ENCODE measurements around the gene ZAP70. TPM values are rescaled to one million over a fixed set of nuclear protein-coding genes. Genes with fewer than 3 reads are reported as not detected.

Gene ZAP70
- total and polyA plus RNA-seq, 4 experiments from 2014 or later: 140 to 419 (median 276) TPM

DNA sequence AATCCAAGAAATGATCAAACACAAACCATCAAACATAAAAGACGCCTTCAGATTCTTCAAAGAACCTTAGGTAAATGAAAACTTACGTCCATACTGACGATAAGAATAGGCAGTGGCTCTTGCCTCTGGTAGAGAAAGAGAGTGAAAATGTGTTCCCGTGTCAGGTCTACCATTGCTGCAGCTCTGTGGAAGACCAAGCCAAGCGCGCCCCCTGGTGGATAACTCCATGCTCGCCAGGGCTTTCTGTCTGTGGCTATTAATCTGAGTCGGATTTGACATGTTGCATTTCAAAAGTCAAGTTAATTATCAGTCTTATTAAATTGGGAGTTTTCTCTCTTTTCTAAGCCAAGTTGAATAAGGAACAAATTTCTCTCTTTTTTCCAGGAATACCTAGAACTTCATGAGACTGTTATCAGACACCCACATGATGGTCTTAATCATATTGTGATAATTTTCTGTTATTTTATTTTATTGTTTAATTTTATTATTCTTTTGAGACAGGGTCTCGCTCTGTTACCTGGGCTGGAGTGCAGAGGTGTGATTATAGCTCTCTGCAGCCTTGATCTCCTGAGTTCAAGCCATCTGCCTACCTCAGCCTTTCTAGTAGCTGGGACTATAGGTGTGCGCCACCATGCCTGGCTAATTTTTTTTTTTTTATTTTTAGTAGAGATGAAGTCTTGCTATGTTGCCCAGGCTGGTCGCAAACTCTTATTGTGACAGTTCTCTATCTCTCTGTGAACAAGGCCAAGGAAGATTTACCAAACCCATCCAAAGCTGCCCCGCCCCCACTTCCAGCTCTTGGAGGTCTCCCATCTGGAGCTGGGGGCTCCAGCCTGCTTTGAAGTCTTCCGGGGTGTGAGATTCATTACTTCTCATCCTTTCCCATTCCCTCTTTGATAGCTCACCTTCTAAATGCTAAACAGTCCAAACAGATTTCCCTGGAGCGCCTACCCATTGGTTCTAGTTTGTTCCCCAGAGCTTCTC, 15.8 kb upstream of the ZAP70 start:
- Mint-ChIP-seq H3K9me3 (peaks cover 0 to 2% (median 0%) of the 10 kb centered on the region in 8 donors), H3K4me3 (peak overlapping the region in 3 of 8 donors; percentile 4 to 61 (median 23)), H3K27ac (peak overlapping the region in 5 of 7 donors; percentile 37 to 88 (median 70)), H3K27me3 (no peaks in the 10 kb centered on the region), H3K36me3 (no peaks in the 10 kb centered on the region), H3K4me1 (peaks cover 4 to 8% (median 6%) of the 10 kb centered on the region in 4 donors)
- Histone ChIP-seq H3K27ac (ENCODE audit: low read depth, low read length) (no peak overlapping the region), H3K4me3 (ENCODE audit: low read length in 2 of 2) (no peak overlapping the region), H3K4me1 (ENCODE audit: insufficient read depth, low read length) (no peaks in the 10 kb centered on the region), H3K36me3 (ENCODE audit: insufficient read depth, low read length) (no peaks in the 10 kb centered on the region), H3K9me3 (ENCODE audit: control insufficient read depth in 1 of 2, low read length in 2 of 2) (no peaks in the 10 kb centered on the region), H3K27me3 (ENCODE audit: insufficient read depth, low read length) (no peaks in the 10 kb centered on the region)
- CTCF ChIA-PET (ENCODE audit: partially characterized antibody): interaction anchor here (0.7 to 9.1 kb wide), 18 partner anchors 8 to 1126 kb away, joined by 3 to 166 read pairs (median 8); partner anchors contain the start of genes ACTR1B, ANKRD36B, COX5B and ZAP70
- DNase-seq: peak; percentile 84 to 88 (median 87)
- intact Hi-C loops (cut with micrococcal nuclease): loop anchor here (1.0 kb wide), 1 partner anchor 33 kb away; the partner anchor contains the start of gene ACTR1B
- POLR2A ChIA-PET (ENCODE audit: partially characterized antibody): interaction anchor here (1.5 to 4.5 kb wide), 5 partner anchors 15 to 107 kb away, joined by 4 to 61 read pairs (median 19); partner anchors contain the start of genes ACTR1B, ANKRD36B, COX5B and ZAP70

GRCh38 chr2:97698530-97698929, 14.8 kb upstream of the ZAP70 start:
- peaks cover 4 to 8% (median 6%) of the 10 kb centered on the region in 4 donors for H3K4me1 Mint-ChIP-seq

DNA sequence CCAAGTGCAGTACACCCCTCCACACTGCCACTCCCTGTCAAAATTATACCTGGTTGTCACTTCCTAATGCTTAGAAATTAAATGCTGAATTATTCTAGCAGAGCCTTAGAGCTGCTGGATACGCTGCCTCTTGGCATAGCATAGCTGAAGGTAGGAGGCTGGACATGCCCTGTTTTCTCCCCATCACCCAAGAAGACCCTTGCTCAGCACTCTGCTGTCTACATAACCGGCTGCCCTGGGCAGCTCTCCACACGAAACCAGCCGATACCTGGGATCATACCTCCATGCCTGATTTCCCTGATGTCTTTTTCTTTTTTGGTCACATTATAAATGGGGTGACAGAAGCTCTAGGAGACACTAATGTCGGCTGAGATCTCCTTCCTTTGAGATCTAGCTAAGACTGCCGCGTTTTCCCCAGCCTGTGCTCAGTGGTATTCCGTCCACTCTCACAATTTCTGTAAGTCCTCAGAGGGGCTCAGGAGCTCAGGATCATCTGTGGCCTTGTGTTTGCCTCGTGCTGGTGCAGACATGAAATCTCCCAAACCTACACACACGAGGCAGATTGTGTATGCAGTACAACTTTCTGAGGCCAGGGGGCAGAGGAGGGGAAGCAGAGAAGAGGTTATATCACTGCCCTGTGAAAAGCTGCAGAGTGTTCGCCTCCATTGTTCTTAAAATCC, 13.5 kb upstream of the ZAP70 start:
- Histone ChIP-seq H3K27me3 (ENCODE audit: insufficient read depth, low read length) (no peaks in the 10 kb centered on the region), H3K36me3 (ENCODE audit: insufficient read depth, low read length) (no peaks in the 10 kb centered on the region), H3K4me3 (ENCODE audit: low read length in 2 of 2) (no peak overlapping the region), H3K4me1 (ENCODE audit: insufficient read depth, low read length) (no peaks in the 10 kb centered on the region), H3K27ac (ENCODE audit: low read depth, low read length) (no peak overlapping the region), H3K9me3 (ENCODE audit: control insufficient read depth in 1 of 2, low read length in 2 of 2) (no peaks in the 10 kb centered on the region)
- DNase-seq: peak; percentile 50 to 68 (median 60)
- intact Hi-C loops (cut with micrococcal nuclease): loop anchor here (1.0 kb wide), 1 partner anchor 48 kb away; no protein-coding TSS in a partner anchor
- CTCF ChIA-PET (ENCODE audit: partially characterized antibody): interaction anchor here (0.7 to 9.1 kb wide), 26 partner anchors 9 to 690 kb away, joined by 3 to 166 read pairs (median 6); partner anchors contain the start of genes ACTR1B, ANKRD36B, COX5B and ZAP70
- Mint-ChIP-seq H3K4me3 (no peak overlapping the region), H3K36me3 (no peaks in the 10 kb centered on the region), H3K9me3 (no peaks in the 10 kb centered on the region), H3K27ac (peak overlapping the region in 4 of 7 donors; percentile 24 to 80 (median 58)), H3K4me1 (peaks cover 4 to 8% (median 6%) of the 10 kb centered on the region in 4 donors), H3K27me3 (no peaks in the 10 kb centered on the region)
- POLR2A ChIA-PET (ENCODE audit: partially characterized antibody): interaction anchor here (0.7 to 4.5 kb wide), 9 partner anchors 9 to 110 kb away, joined by 3 to 61 read pairs (median 4); partner anchors contain the start of genes ANKRD36B and ZAP70

More at GRCh38 chr2:97698530-97698929, 14.8 kb upstream of the ZAP70 start:
- Histone ChIP-seq H3K27ac (ENCODE audit: low read depth, low read length) (no peak overlapping the region), H3K4me1 (ENCODE audit: insufficient read depth, low read length) (no peaks in the 10 kb centered on the region), H3K36me3 (ENCODE audit: insufficient read depth, low read length) (no peaks in the 10 kb centered on the region), H3K4me3 (ENCODE audit: low read length in 2 of 2) (no peak overlapping the region), H3K27me3 (ENCODE audit: insufficient read depth, low read length) (no peaks in the 10 kb centered on the region), H3K9me3 (ENCODE audit: control insufficient read depth in 1 of 2, low read length in 2 of 2) (no peaks in the 10 kb centered on the region)
- ChIA-PET CTCF (ENCODE audit: partially characterized antibody) (interaction anchor here (1.1 to 9.1 kb wide), 18 partner anchors 10 to 691 kb away, joined by 3 to 166 read pairs (median 14); partner anchors contain the start of genes ACTR1B, ANKRD36B, COX5B and ZAP70), POLR2A (ENCODE audit: partially characterized antibody) (interaction anchor here (1.5 to 4.5 kb wide), 5 partner anchors 14 to 108 kb away, joined by 4 to 61 read pairs (median 19); partner anchors contain the start of genes ACTR1B, ANKRD36B, COX5B and ZAP70)
- Mint-ChIP-seq H3K27me3 (no peaks in the 10 kb centered on the region), H3K27ac (peak overlapping the region in 1 of 7 donors; percentile 53), H3K36me3 (no peaks in the 10 kb centered on the region), H3K9me3 (peaks cover 0 to 2% (median 0%) of the 10 kb centered on the region in 8 donors), H3K4me3 (no peak overlapping the region)
- no peak for DNase-seq
- intact Hi-C loops (cut with micrococcal nuclease): no loop called here

GRCh38 chr2:97701186-97701585, 12.2 kb upstream of the ZAP70 start:
- no peak overlapping the region for H3K4me3 Mint-ChIP-seq
- H3K27me3 Mint-ChIP-seq: no peaks in the 10 kb centered on the region
- H3K4me3 ChIP-seq (ENCODE audit: low read length in 2 of 2): no peak overlapping the region
- no peak overlapping the region for H3K27ac Mint-ChIP-seq
- intact Hi-C loops (cut with micrococcal nuclease): no loop called here
- ChIA-PET POLR2A (ENCODE audit: partially characterized antibody) (no interaction called here), CTCF (ENCODE audit: partially characterized antibody) (interaction anchor here (1.2 to 9.1 kb wide), 8 partner anchors 7 to 110 kb away, joined by 4 to 166 read pairs (median 40); partner anchors contain the start of genes ACTR1B and ANKRD36B)
- no peaks in the 10 kb centered on the region for H3K36me3 Mint-ChIP-seq
- H3K4me1 ChIP-seq (ENCODE audit: insufficient read depth, low read length): no peaks in the 10 kb centered on the region
- H3K36me3 ChIP-seq (ENCODE audit: insufficient read depth, low read length): no peaks in the 10 kb centered on the region
- peaks cover 4 to 8% (median 6%) of the 10 kb centered on the region in 4 donors for H3K4me1 Mint-ChIP-seq
- no peak for DNase-seq
- H3K9me3 ChIP-seq (ENCODE audit: control insufficient read depth in 1 of 2, low read length in 2 of 2): no peaks in the 10 kb centered on the region
- H3K27me3 ChIP-seq (ENCODE audit: insufficient read depth, low read length): no peaks in the 10 kb centered on the region
- H3K9me3 Mint-ChIP-seq: no peaks in the 10 kb centered on the region
- H3K27ac ChIP-seq (ENCODE audit: low read depth, low read length): no peak overlapping the region

GRCh38 chr2:97701851-97702465, 11.4 kb upstream of the ZAP70 start:
- POLR2A ChIA-PET (ENCODE audit: partially characterized antibody): interaction anchor here (0.6 kb wide), 1 partner anchor 28 kb away, joined by 3 read pairs; no protein-coding TSS in a partner anchor
- Mint-ChIP-seq H3K36me3 (no peaks in the 10 kb centered on the region), H3K4me3 (no peak overlapping the region), H3K4me1 (peaks cover 4 to 6% (median 5%) of the 10 kb centered on the region in 4 donors), H3K27ac (no peak overlapping the region), H3K9me3 (no peaks in the 10 kb centered on the region), H3K27me3 (no peaks in the 10 kb centered on the region)
- intact Hi-C loops (cut with micrococcal nuclease): no loop called here
- Histone ChIP-seq H3K4me1 (ENCODE audit: insufficient read depth, low read length) (no peaks in the 10 kb centered on the region), H3K27ac (ENCODE audit: low read depth, low read length) (no peak overlapping the region), H3K36me3 (ENCODE audit: insufficient read depth, low read length) (no peaks in the 10 kb centered on the region), H3K27me3 (ENCODE audit: insufficient read depth, low read length) (no peaks in the 10 kb centered on the region), H3K9me3 (ENCODE audit: control insufficient read depth in 1 of 2, low read length in 2 of 2) (no peaks in the 10 kb centered on the region), H3K4me3 (ENCODE audit: low read length in 2 of 2) (no peak overlapping the region)
- DNase-seq: no peak
- CTCF ChIA-PET (ENCODE audit: partially characterized antibody): interaction anchor here (2.3 to 9.1 kb wide), 3 partner anchors 36 to 111 kb away, joined by 7 to 166 read pairs (median 59); partner anchors contain the start of gene ACTR1B

DNA sequence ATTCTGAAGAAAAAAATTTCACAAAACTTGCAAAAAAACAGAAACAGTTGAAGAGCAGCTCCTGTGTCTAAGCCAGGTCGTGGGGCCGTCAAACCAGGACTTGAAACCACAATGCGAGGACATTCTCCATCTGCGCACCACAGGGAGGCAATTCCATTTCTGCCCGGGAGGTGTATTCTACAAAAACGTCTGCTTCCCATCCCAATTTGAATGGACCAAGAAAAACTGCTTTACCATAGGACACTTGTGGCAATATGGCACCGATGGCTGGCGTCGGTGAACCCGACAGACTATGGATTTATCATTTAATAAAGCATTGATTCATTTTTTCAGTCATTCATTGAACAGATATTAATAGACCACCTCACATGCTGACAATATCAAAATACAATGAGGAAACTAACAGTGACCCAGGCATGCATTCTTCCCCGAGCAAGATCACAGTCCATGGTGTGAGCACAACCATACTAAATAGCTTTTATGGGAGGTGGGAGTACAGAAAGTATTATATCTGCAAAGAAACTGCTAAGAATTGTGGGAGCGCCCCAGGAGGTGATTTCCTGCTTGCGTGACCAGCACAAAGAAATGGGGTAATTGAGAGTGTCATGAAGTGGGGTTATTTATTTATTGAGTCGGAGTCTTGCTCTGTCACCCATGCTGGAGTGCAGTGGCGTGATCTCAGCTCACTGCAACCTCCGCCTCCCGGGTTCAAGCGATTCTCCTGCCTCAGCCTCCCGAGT, 10.5 kb upstream of the ZAP70 start:
- H3K4me3 ChIP-seq (ENCODE audit: low read length in 2 of 2): no peak overlapping the region
- no peaks in the 10 kb centered on the region for H3K9me3 ChIP-seq (ENCODE audit: control insufficient read depth in 1 of 2, low read length in 2 of 2)
- H3K4me1 ChIP-seq (ENCODE audit: insufficient read depth, low read length): no peaks in the 10 kb centered on the region
- CTCF ChIA-PET (ENCODE audit: partially characterized antibody): interaction anchor here (2.3 to 9.1 kb wide), 2 partner anchors 41 to 112 kb away, joined by 7 to 166 read pairs; no protein-coding TSS in a partner anchor
- Mint-ChIP-seq H3K4me1 (peaks cover 0 to 3% (median 1%) of the 10 kb centered on the region in 4 donors), H3K9me3 (no peaks in the 10 kb centered on the region), H3K27ac (no peak overlapping the region), H3K36me3 (no peaks in the 10 kb centered on the region), H3K4me3 (peak overlapping the region in 1 of 8 donors; percentile 6), H3K27me3 (no peaks in the 10 kb centered on the region)
- POLR2A ChIA-PET (ENCODE audit: partially characterized antibody): no interaction called here
- DNase-seq: no peak
- H3K36me3 ChIP-seq (ENCODE audit: insufficient read depth, low read length): no peaks in the 10 kb centered on the region
- no peaks in the 10 kb centered on the region for H3K27me3 ChIP-seq (ENCODE audit: insufficient read depth, low read length)
- H3K27ac ChIP-seq (ENCODE audit: low read depth, low read length): no peak overlapping the region
- intact Hi-C loops (cut with micrococcal nuclease): no loop called here
